Endothelial cell of umbilical vein (primary cell): Measurements from ENCODE around the gene CCDC81. TPM values are rescaled to one million over a fixed set of nuclear protein-coding genes. Genes with fewer than 3 reads are reported as not detected.

Source experiments
- BruUV-seq: library from RNA; stranded (reverse); fragments of 400-500 nt; replicated peaks from 2 replicates; lab custom pipeline; 2021; lab: Mats Ljungman, UMichigan
- CTCF ChIA-PET: fragments of 300-600, 350-600 bp; sonication (Branson Sonifier 250); formaldehyde crosslinking; loops from one replicate; lab custom pipeline; 2021; ENCODE audit warnings: antibody characterized with exemption, inconsistent platforms; lab: Charles Lee
- POLR2A ChIA-PET: fragments of 300-600, 350-600 bp; sonication (Branson Sonifier 250); formaldehyde crosslinking; loops from one replicate; lab custom pipeline; 2021; ENCODE audit warnings: antibody characterized with exemption, inconsistent platforms; lab: Charles Lee
- DNase-seq: peaks from one replicate; pipeline ENCODE4 v3.0.0-alpha.2; 2011; ENCODE audit warnings: low read depth, low spot score
- FAIRE-seq: peaks from 2 replicates; lab custom pipeline; 2011; peaks lifted over from hg19 to GRCh38; lab: Jason Lieb, UNC
- H2AFZ ChIP-seq: 2 replicates; pipeline ENCODE4 v1.6.0; 2012; ENCODE audit warnings: low read depth, low read length, control low read depth, inconsistent platforms
- H3K27ac ChIP-seq: 2 replicates; pipeline ENCODE4 v1.5.1; 2011; ENCODE audit warnings: low read depth, mild to moderate bottlenecking, control low read depth, low read length, moderate library complexity; ENCODE audit not compliant: insufficient read depth
- H3K27me3 ChIP-seq, 2 experiments: 2 replicates each; pipeline versions ENCODE4 v1.6.0 to v1.6.1; 2011; ENCODE audit warnings: low read length in 2 of 2, mixed read lengths in 1 of 2; ENCODE audit not compliant: control insufficient read depth in 2 of 2, insufficient read depth in 2 of 2
- H3K36me3 ChIP-seq, 2 experiments: 2 replicates in 1 of 2; 3 replicates in 1 of 2; pipeline ENCODE4 v1.5.1; 2011; ENCODE audit warnings: low read length in 2 of 2, mild to moderate bottlenecking in 1 of 2, moderate library complexity in 1 of 2; ENCODE audit not compliant: control insufficient read depth in 2 of 2, insufficient read depth in 2 of 2; ENCODE audit errors: extremely low read depth in 1 of 2
- H3K4me1 ChIP-seq: 3 replicates; pipeline ENCODE4 v1.5.1; 2011; ENCODE audit warnings: mild to moderate bottlenecking, low read length; ENCODE audit not compliant: control insufficient read depth, insufficient read depth; ENCODE audit errors: extremely low read depth
- H3K4me2 ChIP-seq: 2 replicates; pipeline ENCODE4 v1.6.1; 2011; ENCODE audit warnings: low read length, control low read depth, mixed read lengths; ENCODE audit not compliant: insufficient read depth
- H3K4me3 ChIP-seq, 3 experiments: fragments of 200-600 bp in 1 of 3; sonication (generic), shearing (Covaris generic) in 1 of 3; replicated peaks in 1 of 3; 2 replicates each; pipeline ENCODE4 v1.5.1; 2011 to 2016; ENCODE audit warnings: control low read depth in 3 of 3, low read length in 3 of 3, mild to moderate bottlenecking in 2 of 3, inconsistent platforms in 1 of 3, low read depth in 1 of 3, moderate library complexity in 1 of 3; ENCODE audit not compliant: insufficient read depth in 1 of 3
- H3K79me2 ChIP-seq: 2 replicates; pipeline ENCODE4 v1.6.0; 2012; ENCODE audit warnings: low read length, inconsistent platforms; ENCODE audit not compliant: control insufficient read depth, insufficient read depth
- H3K9ac ChIP-seq: replicated peaks from 2 replicates; pipeline ENCODE3; 2011; ENCODE audit warnings: low read length, control low read depth; ENCODE audit not compliant: insufficient read depth; ENCODE audit errors: extremely low read depth
- H3K9me1 ChIP-seq: replicated peaks from 3 replicates; pipeline ENCODE4 v1.6.0; 2011; ENCODE audit warnings: mild to moderate bottlenecking, low read length; ENCODE audit not compliant: control insufficient read depth, insufficient read depth; ENCODE audit errors: extremely low read depth
- H3K9me3 ChIP-seq: replicated peaks from 2 replicates; pipeline ENCODE4 v1.5.1; 2012; ENCODE audit warnings: low read length, inconsistent platforms; ENCODE audit not compliant: control insufficient read depth, insufficient read depth
- H4K20me1 ChIP-seq: replicated peaks from 2 replicates; pipeline ENCODE3; 2011; ENCODE audit warnings: mild to moderate bottlenecking, low read length; ENCODE audit not compliant: control insufficient read depth, insufficient read depth; ENCODE audit errors: extremely low read depth
- CTCF ChIP-seq, 2 donors: IDR thresholded peaks; 1 replicate in 1 of 2; 2 replicates in 1 of 2; pipeline ENCODE4 v1.5.1; 2011; ENCODE audit warnings: low read length in 2 of 2, mild to moderate bottlenecking in 2 of 2, moderate library complexity in 2 of 2, control low read depth in 1 of 2, inconsistent platforms in 1 of 2, low read depth in 1 of 2; ENCODE audit not compliant: insufficient read depth in 1 of 2; ENCODE audit errors: extremely low read depth in 1 of 2
- EZH2 ChIP-seq: IDR thresholded peaks from 2 replicates; pipeline ENCODE4 v1.6.1; 2012; ENCODE audit warnings: borderline replicate concordance, low read depth, mild to moderate bottlenecking, moderate library complexity, low read length, inconsistent platforms; ENCODE audit not compliant: severe bottlenecking
- FOS ChIP-seq: IDR thresholded peaks from 2 replicates; pipeline ENCODE4 v1.6.1; 2011; ENCODE audit warnings: mild to moderate bottlenecking, low read length, moderate library complexity, borderline replicate concordance; ENCODE audit not compliant: insufficient read depth
- GATA2 ChIP-seq: IDR thresholded peaks from 2 replicates; pipeline ENCODE4 v1.7.0; 2011; ENCODE audit warnings: low read depth, mild to moderate bottlenecking, moderate library complexity, mixed read lengths, low read length; ENCODE audit not compliant: insufficient read length, insufficient read depth
- JUN ChIP-seq: IDR thresholded peaks from 2 replicates; pipeline ENCODE4 v1.6.1; 2011; ENCODE audit warnings: borderline replicate concordance, low read depth; ENCODE audit not compliant: insufficient read length, insufficient read depth
- MAX ChIP-seq: IDR thresholded peaks from 2 replicates; pipeline ENCODE4 v1.6.1; 2011; ENCODE audit not compliant: insufficient read depth, insufficient read length
- MYC ChIP-seq: IDR thresholded peaks from one replicate; pipeline ENCODE4 v1.6.1; 2011; ENCODE audit warnings: mild to moderate bottlenecking, low read depth, low read length
- POLR2A ChIP-seq: IDR thresholded peaks from 2 replicates; pipeline ENCODE4 v1.6.1; 2012; ENCODE audit warnings: low read depth, mild to moderate bottlenecking, control low read depth, low read length
- POLR2AphosphoS5 ChIP-seq: IDR thresholded peaks from 2 replicates; pipeline ENCODE4 v1.6.1; 2012; ENCODE audit warnings: low read depth, mild to moderate bottlenecking, control low read depth, low read length, moderate library complexity; ENCODE audit not compliant: insufficient read depth
- dilution Hi-C: fragments of 300-500 bp; cut with MboI; formaldehyde crosslinking; loops from one replicate; pipeline ENCODE4 v1.15.0; 2019; ENCODE audit warnings: low sequenced_read_pairs; ENCODE audit not compliant: extremely low pct_ligation_motif_present
- intact Hi-C: fragments of 100-400 bp; cut with micrococcal nuclease; formaldehyde crosslinking; loops from one replicate; pipeline ENCODE4 v1.10.0; 2022
- polyA plus RNA-seq, 4 experiments: library from polyadenylated mRNA; depleted of rRNA in 3 of 4; stranded (reverse) in 3 of 4; unstranded in 1 of 4; fragments of >200 nt; gene quantifications; 2 replicates each; pipeline versions ENCODE4 v1.2.1 to v1.2.3, GENCODE V29; 2011 to 2012; ENCODE audit warnings: missing spikeins in 1 of 4
- total RNA-seq: library from RNA; stranded (reverse); gene quantifications from 2 replicates; pipeline ENCODE4 v1.2.3, GENCODE V29; 2021

CCDC81 gene
- total and polyA plus RNA-seq, 2 donors (not counting 3 experiments of a cell fraction or from before 2014, with no cell fraction given): 0.57 to 1.1 TPM

- ChIA-PET CTCF (interaction anchor here (2.9 kb wide), 1 partner anchor 61 kb away, joined by 12 read pairs; no protein-coding TSS in a partner anchor), POLR2A (no interaction called here)
- dilution Hi-C loops: no loop called here
These were observed 47.3 kb downstream of the CCDC81 start for GRCh38 chr11:86421946-86422345.

GRCh38 chr11:86422371-86422770 lies 47.7 kb downstream of the CCDC81 start:
- Histone ChIP-seq H3K27me3 (no peaks in the 10 kb centered on the region), H3K36me3 (no peaks in the 10 kb centered on the region), H3K27ac (no peak overlapping the region), H4K20me1 (no peaks in the 10 kb centered on the region), H3K9me1 (no peaks in the 10 kb centered on the region), H2AFZ (no peak overlapping the region), H3K79me2 (no peaks in the 10 kb centered on the region), H3K9me3 (no peaks in the 10 kb centered on the region), H3K9ac (no peak overlapping the region), H3K4me2 (no peak overlapping the region), H3K4me1 (no peaks in the 10 kb centered on the region), H3K4me3 (no peak overlapping the region)
- DNase-seq (no peak), FAIRE-seq (no peak)
- dilution Hi-C loops: no loop called here
- ChIA-PET POLR2A (no interaction called here), CTCF (interaction anchor here (2.9 kb wide), 1 partner anchor 62 kb away, joined by 12 read pairs; no protein-coding TSS in a partner anchor)
- no TSS peak for BruUV-seq
- TF ChIP-seq JUN: no peak
- TF ChIP-seq POLR2A: no peak
- no peak for TF ChIP-seq MYC
- no peak for TF ChIP-seq FOS
- TF ChIP-seq MAX: no peak
- no peak for TF ChIP-seq EZH2
- no peak for TF ChIP-seq POLR2AphosphoS5
- no peak for TF ChIP-seq CTCF (IDR thresholded peaks at IDR 0.05; ENCODE audit: extremely low read depth in 1 of 2, insufficient read depth in 1 of 2, low read depth in 1 of 2, low read length in 2 of 2)
- TF ChIP-seq GATA2: no peak
- intact Hi-C loops: no loop called here

More at GRCh38 chr11:86421946-86422345, 47.3 kb downstream of the CCDC81 start:
- DNase-seq (no peak), FAIRE-seq (no peak)
- H3K9ac ChIP-seq: no peak overlapping the region
- BruUV-seq: no TSS peak
- H3K36me3 ChIP-seq: no peaks in the 10 kb centered on the region
- no peak for TF ChIP-seq GATA2
- TF ChIP-seq POLR2A: no peak
- no peak for TF ChIP-seq MAX
- no peak for TF ChIP-seq POLR2AphosphoS5
- no peak for TF ChIP-seq JUN
- no peaks in the 10 kb centered on the region for H3K9me1 ChIP-seq
- no peaks in the 10 kb centered on the region for H3K4me1 ChIP-seq
- H3K9me3 ChIP-seq: no peaks in the 10 kb centered on the region
- H3K4me2 ChIP-seq: no peak overlapping the region
- H3K4me3 ChIP-seq: no peak overlapping the region
- no peak overlapping the region for H2AFZ ChIP-seq
- H4K20me1 ChIP-seq: no peaks in the 10 kb centered on the region
- no peak overlapping the region for H3K27ac ChIP-seq
- H3K79me2 ChIP-seq: no peaks in the 10 kb centered on the region
- intact Hi-C loops: no loop called here
- no peaks in the 10 kb centered on the region for H3K27me3 ChIP-seq
